Measurements from ENCODE around the gene SREBF2. TPM values are rescaled to one million over a fixed set of nuclear protein-coding genes. Genes with fewer than 3 reads are reported as not detected.

Gene SREBF2
- total and polyA plus RNA-seq, 2 of the 13 experiments (the other 11 are each of a cell fraction or from before 2014, with no cell fraction given), result 53.8 to 72.6 TPM

DNA sequence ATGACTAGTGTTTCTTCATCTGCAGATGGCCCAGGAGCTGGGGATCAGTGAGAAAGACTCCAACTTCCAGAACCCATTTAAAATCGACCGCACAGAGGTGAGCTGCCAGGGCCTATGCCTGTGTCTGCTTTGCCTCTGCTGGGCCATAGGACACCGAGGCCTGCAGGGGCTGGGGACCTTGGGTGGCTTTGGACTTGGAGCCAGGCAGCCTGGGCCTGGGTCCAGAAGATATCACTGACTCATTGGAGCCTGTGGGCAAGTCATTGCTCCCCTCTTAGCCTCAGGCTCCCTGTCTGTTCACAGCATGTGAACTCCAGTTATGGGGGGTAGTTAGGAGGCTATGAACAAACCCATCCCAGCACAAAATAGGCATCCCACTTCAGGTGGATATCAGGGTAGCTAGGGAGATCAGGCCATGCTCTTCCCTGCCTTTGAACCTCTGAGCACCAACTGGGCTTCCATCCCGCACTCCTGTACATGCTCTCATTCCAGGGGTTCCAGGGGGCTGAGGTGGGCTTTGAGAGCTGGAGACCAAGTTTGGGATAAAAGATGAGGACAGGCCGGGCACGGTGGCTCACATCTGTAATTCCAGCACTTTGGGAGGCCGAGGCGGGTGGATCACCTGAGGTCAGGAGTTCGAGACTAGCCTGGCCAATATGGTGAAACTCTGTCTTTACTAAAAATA is 19.0 kb upstream of the SREBF2 start (continued):
- no peak for TF ChIP-seq ZNF691 (CRISPR knock-in tag; IDR thresholded peaks at IDR 0.05; ENCODE audit: borderline replicate concordance, low read depth)
- TF ChIP-seq TEAD3 (CRISPR knock-in tag; optimal IDR thresholded peaks at IDR 0.05; ENCODE audit: borderline replicate concordance), result no peak
- TF ChIP-seq TFAP4 (IDR thresholded peaks at IDR 0.05; ENCODE audit: borderline replicate concordance, low read depth), result no peak
- TF ChIP-seq JDP2 (CRISPR knock-in tag; IDR thresholded peaks at IDR 0.05; ENCODE audit: borderline replicate concordance), result no peak
- TF ChIP-seq ADNP (CRISPR knock-in tag; IDR thresholded peaks at IDR 0.05), result no peak
- TF ChIP-seq, protein P1, sequence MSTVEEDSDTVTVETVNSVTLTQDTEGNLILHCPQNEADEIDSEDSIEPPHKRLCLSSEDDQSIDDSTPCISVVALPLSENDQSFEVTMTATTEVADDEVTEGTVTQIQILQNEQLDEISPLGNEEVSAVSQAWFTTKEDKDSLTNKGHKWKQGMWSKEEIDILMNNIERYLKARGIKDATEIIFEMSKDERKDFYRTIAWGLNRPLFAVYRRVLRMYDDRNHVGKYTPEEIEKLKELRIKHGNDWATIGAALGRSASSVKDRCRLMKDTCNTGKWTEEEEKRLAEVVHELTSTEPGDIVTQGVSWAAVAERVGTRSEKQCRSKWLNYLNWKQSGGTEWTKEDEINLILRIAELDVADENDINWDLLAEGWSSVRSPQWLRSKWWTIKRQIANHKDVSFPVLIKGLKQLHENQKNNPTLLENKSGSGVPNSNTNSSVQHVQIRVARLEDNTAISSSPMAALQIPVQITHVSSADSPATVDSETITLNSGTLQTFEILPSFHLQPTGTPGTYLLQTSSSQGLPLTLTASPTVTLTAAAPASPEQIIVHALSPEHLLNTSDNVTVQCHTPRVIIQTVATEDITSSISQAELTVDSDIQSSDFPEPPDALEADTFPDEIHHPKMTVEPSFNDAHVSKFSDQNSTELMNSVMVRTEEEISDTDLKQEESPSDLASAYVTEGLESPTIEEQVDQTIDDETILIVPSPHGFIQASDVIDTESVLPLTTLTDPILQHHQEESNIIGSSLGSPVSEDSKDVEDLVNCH (CRISPR knock-in tag; IDR thresholded peaks at IDR 0.05), result no peak
- TF ChIP-seq ZNF768 (CRISPR knock-in tag; IDR thresholded peaks at IDR 0.05), result no peak
- no peak for TF ChIP-seq MAF1 (CRISPR knock-in tag; IDR thresholded peaks at IDR 0.05; ENCODE audit: borderline replicate concordance)
- TF ChIP-seq, protein P2, sequence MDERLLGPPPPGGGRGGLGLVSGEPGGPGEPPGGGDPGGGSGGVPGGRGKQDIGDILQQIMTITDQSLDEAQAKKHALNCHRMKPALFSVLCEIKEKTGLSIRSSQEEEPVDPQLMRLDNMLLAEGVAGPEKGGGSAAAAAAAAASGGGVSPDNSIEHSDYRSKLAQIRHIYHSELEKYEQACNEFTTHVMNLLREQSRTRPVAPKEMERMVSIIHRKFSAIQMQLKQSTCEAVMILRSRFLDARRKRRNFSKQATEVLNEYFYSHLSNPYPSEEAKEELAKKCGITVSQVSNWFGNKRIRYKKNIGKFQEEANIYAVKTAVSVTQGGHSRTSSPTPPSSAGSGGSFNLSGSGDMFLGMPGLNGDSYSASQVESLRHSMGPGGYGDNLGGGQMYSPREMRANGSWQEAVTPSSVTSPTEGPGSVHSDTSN (CRISPR knock-in tag; IDR thresholded peaks at IDR 0.05), result no peak
- TF ChIP-seq SMAD9 (CRISPR knock-in tag; IDR thresholded peaks at IDR 0.05), result no peak

Measured in HepG2 (cell line).